ENCODE data around the gene SNRPA.

DNA sequence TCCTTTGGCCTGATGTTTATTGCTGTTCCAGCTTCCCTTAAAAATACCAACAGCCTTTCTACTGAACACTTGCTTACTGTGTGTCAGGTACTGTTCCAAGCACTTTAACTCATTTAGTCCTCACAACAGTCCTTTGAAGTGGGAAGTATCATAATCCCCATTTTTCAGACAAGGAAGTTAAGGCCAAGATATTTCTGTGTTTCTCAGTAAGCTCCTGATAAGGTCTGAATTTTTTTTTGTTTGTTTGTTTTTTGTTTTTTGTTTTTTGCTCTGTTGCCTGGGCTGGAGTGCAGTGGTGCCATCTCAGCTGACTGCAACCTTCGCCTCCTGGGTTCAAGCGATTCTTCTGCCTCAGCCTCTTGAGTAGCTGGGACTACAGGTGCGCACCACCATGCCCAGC, 7.5 kb downstream of the SNRPA start:
- TF ChIP-seq, protein P1, sequence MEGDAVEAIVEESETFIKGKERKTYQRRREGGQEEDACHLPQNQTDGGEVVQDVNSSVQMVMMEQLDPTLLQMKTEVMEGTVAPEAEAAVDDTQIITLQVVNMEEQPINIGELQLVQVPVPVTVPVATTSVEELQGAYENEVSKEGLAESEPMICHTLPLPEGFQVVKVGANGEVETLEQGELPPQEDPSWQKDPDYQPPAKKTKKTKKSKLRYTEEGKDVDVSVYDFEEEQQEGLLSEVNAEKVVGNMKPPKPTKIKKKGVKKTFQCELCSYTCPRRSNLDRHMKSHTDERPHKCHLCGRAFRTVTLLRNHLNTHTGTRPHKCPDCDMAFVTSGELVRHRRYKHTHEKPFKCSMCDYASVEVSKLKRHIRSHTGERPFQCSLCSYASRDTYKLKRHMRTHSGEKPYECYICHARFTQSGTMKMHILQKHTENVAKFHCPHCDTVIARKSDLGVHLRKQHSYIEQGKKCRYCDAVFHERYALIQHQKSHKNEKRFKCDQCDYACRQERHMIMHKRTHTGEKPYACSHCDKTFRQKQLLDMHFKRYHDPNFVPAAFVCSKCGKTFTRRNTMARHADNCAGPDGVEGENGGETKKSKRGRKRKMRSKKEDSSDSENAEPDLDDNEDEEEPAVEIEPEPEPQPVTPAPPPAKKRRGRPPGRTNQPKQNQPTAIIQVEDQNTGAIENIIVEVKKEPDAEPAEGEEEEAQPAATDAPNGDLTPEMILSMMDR (IDR thresholded peaks at IDR 0.05): no peak
- no peak for TF ChIP-seq POLR2A (IDR thresholded peaks at IDR 0.05)

Data from adrenal gland (tissue), 5 donors.